ENCODE results near the gene CNOT3. TPM values are rescaled to one million over a fixed set of nuclear protein-coding genes. Genes with fewer than 3 reads are reported as not detected.
A peak's percentile ranks its signal among the peaks of the same experiment; 100 is the strongest.

CNOT3 gene
- total RNA-seq, 2 experiments from 2014 or later: 26.7 to 28.7 TPM

GRCh38 chr19:54189735-54190502 is 52.4 kb downstream of the CNOT3 start:
- no peak for TF ChIP-seq CTCF (IDR thresholded peaks at IDR 0.05)
- ATAC-seq (ENCODE audit: poor library complexity) (peak; percentile 60), DNase-seq (peak; percentile 100)
- peaks cover 33% of the 10 kb centered on the region for H3K4me1 Mint-ChIP-seq (ENCODE audit: low read depth)
- H3K27ac Mint-ChIP-seq: peak overlapping the region; percentile 96
- peaks cover 35% of the 10 kb centered on the region for H3K36me3 Mint-ChIP-seq (ENCODE audit: low read depth)
- Histone ChIP-seq H3K36me3 (ENCODE audit: insufficient read depth, low read length) (peaks cover 11% of the 10 kb centered on the region), H3K4me1 (ENCODE audit: insufficient read depth, low read length) (peaks cover 33% of the 10 kb centered on the region), H3K4me3 (ENCODE audit: low read length) (peak overlapping the region; percentile 74), H3K27me3 (ENCODE audit: control insufficient read depth in 1 of 2, insufficient read depth in 2 of 2, low read length in 2 of 2) (no peaks in the 10 kb centered on the region), H3K27ac (ENCODE audit: low read depth in 1 of 2, low read length in 2 of 2) (peak overlapping the region; percentile 99), H3K9me3 (ENCODE audit: control insufficient read depth in 1 of 2, insufficient read depth in 1 of 2, low read length in 2 of 2) (no peaks in the 10 kb centered on the region)
- H3K27me3 Mint-ChIP-seq: no peaks in the 10 kb centered on the region
- intact Hi-C loops (cut with DNase I, micrococcal nuclease): loop anchor here (1.0 to 10.0 kb wide), 11 partner anchors 10 to 1465 kb away; partner anchors contain the start of genes MYADM (in 2 of the 2), CNOT3 (in 1 of the 2), LENG1 (in 1 of the 2) and LENG8 (in 1 of the 2)
- H3K9me3 Mint-ChIP-seq: no peaks in the 10 kb centered on the region
- POLR2A ChIA-PET: interaction anchor here (0.6 to 5.8 kb wide), 25 partner anchors 8 to 1931 kb away, joined by 3 to 148 read pairs (median 5); partner anchors contain the start of genes CNOT3, FIZ1, LENG1 and LENG8
- CTCF ChIA-PET: interaction anchor here (0.6 to 2.9 kb wide), 8 partner anchors 10 to 100 kb away, joined by 3 to 20 read pairs (median 5); partner anchors contain the start of genes CNOT3, LENG1 and RPS9
- peak overlapping the region; percentile 90 for H3K4me3 Mint-ChIP-seq

DNA sequence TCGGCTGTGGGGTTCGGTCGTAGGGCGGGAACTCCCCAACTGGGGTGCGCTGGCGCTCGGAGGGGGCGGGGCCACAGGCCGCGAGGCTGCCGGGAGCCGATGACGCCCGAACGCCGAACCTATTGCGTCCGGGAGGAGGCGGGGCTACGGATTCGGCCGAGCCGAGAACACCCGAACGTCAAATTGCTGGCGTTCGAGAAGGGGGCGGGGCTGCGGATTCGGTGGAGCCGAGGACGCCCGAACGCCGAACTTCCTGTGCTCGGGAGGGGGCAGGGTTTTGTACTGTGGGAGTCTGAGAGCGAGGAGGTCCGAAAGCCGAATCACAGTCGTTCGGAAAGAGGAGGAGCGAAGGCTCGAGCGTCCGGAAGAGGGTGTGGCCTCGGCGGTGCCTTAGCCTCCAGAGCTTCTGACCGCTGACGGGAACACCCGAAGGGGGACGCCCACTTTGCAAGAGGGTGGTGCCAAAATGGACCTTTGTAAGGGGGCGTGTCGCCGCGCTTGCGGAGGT is 53.0 kb downstream of the CNOT3 start:
- Histone ChIP-seq H3K36me3 (ENCODE audit: insufficient read depth, low read length) (peaks cover 11% of the 10 kb centered on the region), H3K27ac (ENCODE audit: low read depth in 1 of 2, low read length in 2 of 2) (peak overlapping the region; percentile 99)

More for the DNA sequence above, 53.0 kb downstream of the CNOT3 start:
- peak; percentile 100 for DNase-seq
- Mint-ChIP-seq H3K27ac (peak overlapping the region; percentile 96), H3K9me3 (no peaks in the 10 kb centered on the region), H3K27me3 (no peaks in the 10 kb centered on the region), H3K36me3 (ENCODE audit: low read depth) (peaks cover 37% of the 10 kb centered on the region), H3K4me1 (ENCODE audit: low read depth) (peaks cover 37% of the 10 kb centered on the region), H3K4me3 (peak overlapping the region; percentile 90)
- peak overlapping the region; percentile 74 for H3K4me3 ChIP-seq (ENCODE audit: low read length)
- no peak for TF ChIP-seq CTCF (IDR thresholded peaks at IDR 0.05)
- no peaks in the 10 kb centered on the region for H3K9me3 ChIP-seq (ENCODE audit: control insufficient read depth in 1 of 2, insufficient read depth in 1 of 2, low read length in 2 of 2)
- peaks cover 33% of the 10 kb centered on the region for H3K4me1 ChIP-seq (ENCODE audit: insufficient read depth, low read length)
- peak; percentile 54 for ATAC-seq (ENCODE audit: poor library complexity)
- CTCF ChIA-PET: interaction anchor here (0.9 to 2.6 kb wide), 3 partner anchors 9 to 22 kb away, joined by 3 to 19 read pairs (median 10); partner anchors contain the start of gene RPS9
- POLR2A ChIA-PET: interaction anchor here (0.6 to 5.8 kb wide), 13 partner anchors 11 to 1464 kb away, joined by 3 to 148 read pairs (median 17); partner anchors contain the start of genes CNOT3, LENG1, LENG8 and MYADM
- intact Hi-C loops (cut with DNase I, micrococcal nuclease): loop anchor here (1.0 to 10.0 kb wide), 8 partner anchors 10 to 1464 kb away; partner anchors contain the start of genes MYADM (in 2 of the 2), RPS9 (in 2 of the 2), CNOT3 (in 1 of the 2) and LENG1 (in 1 of the 2)
- H3K27me3 ChIP-seq (ENCODE audit: control insufficient read depth in 1 of 2, insufficient read depth in 2 of 2, low read length in 2 of 2): no peaks in the 10 kb centered on the region
